Hematopoietic multipotent progenitor cell treated with erythropoietin and hydrocortisone succinate and interleukin-3 and kit ligand, for 17 days (in vitro differentiated cells): ENCODE data around the gene OSBPL5.

Experiments
- DNase-seq: peaks from one replicate; pipeline ENCODE4 v3.0.0-alpha.2; 2015; ENCODE audit warnings: low spot score

OSBPL5 gene

GRCh38 chr11:3162410-3163240, 2.5 kb downstream of the OSBPL5 start:
- DNase-seq: no peak

DNA sequence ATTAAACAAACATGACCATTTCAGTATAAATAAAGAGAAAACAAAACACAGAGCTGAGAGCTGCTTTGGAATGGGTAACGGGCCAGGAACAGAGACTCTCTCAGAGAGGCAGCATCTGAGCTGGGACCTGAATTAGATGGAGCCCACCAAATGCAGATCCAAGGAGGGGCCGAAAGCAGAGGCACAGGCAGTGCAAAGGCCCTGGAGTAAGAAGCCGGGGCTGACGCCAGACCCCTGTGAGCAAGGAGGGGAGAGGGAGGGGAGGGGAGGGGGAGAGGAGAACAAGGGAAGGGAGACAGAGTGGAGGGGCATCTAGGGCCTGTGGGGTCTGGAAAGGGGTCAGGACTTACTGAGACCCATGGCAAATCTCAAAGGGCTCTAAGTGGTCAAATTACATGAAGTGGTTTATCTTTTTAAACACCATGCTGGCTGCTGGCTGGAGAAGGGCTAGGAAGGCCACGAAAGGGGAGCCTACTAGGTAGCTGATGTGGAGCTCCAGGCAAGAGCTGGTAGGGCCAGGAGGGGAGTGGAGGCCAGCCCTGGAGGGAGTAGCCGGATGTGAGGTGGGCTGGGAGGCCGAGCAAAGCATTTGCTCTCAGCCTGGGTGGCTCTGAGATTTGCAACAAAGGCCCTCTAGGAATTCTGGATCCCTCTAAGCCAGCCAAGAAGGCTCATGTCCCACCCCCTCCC, 3.2 kb downstream of the OSBPL5 start:
- DNase-seq: no peak

DNA sequence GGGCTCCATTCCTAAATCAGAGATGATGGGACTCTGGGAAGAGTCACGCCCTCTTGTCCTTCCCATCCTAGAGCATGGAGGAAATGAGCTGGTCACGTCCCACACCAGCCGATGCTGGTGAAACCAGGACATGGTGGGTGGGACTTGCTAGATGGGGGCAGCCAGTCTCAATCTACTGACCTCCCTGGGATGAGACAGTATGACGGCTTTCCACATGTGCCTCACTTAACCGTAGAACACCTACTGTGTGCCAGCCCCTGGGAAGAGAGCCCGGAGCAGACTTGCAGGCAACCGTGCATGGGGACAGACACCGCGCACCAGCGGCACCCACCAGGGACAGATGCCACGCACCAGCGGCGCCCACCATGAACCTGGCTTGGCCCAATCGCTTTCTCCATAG, 3.8 kb downstream of the OSBPL5 start:
- DNase-seq: no peak

- no peak for DNase-seq
Measured at GRCh38 chr11:3160252-3161031, 4.7 kb downstream of the OSBPL5 start.

GRCh38 chr11:3159296-3160190, 5.6 kb downstream of the OSBPL5 start:
- DNase-seq: no peak

- DNase-seq: no peak
Measured at GRCh38 chr11:3158821-3159220, 6.3 kb downstream of the OSBPL5 start.

DNA sequence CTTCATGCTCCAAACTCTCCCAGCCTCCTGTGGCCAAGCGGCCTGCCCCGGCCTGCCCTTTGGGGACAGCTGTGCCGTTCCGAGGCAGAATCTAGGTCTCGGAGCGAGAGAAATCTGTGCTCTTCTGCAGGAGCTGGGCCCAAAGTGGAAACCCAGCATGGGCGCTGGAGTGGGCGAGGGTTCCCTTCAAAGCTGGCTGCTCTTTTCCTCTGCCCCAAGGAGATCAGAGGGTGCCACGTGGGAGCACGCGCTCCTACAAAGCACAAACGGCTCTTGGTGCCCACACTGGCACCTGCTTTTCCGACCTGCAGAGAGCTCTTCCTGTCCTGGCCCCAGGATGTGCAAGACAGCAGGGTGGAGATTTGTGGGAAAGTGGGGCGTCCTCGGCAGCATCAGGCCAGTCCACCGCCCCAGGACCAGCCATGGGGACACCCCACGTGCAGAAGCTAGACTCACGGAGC, 6.9 kb downstream of the OSBPL5 start:
- no peak for DNase-seq

DNA sequence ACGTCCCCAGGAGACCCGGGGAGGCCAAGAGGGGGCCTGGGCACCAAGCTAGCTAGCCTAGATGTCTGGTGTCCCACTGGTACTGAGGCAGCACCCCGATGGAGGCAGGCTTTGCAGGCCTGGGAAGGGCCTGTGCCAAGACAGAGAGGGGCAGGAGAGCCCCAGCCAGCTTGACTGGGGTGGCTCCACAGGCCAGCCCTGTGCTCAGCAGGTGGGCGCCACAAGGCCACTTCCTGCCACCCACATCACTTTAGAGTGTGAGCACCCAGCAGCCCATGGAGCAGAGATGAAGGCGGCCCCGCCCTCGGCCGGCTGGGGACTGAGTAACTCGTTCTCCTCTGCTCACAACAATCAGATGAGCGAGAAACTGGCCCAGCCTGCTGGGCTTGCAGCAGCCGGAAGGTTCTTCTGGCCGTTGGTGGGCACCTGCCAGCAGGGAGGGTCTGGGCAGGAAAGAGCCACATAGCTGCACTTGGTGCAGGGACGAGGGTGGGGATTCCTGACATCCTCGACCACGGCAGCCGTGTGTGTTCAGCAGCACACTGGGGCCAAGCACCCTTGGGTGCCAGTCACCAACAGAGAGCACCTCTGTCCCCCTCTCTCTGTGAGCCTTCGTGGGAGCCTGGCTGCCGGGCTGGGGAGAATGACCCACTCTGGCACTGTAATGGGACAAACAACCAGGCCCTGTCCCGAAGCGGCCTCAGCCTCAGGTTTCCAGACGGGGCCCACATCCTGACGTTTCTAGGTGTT, 7.6 kb downstream of the OSBPL5 start:
- no peak for DNase-seq

GRCh38 chr11:3156661-3157311, 8.3 kb downstream of the OSBPL5 start:
- DNase-seq: no peak

DNA sequence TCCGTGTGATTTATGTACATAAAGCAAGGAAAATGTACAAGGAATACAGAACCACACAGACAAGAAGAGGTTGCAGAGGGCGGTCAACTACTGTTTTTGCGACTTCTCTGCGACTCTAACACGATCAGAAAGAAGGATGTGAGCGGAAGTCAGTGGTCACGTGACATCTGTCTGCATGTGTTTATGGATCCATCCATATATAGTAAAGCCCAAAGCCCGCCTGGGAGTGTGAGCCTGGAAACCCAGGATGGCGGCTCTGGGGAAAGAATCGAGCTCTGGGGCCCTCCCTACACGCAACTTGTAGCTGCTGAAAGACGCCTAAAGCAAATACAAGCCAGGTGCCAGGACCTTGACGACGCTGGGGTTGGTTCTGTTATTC, 8.8 kb downstream of the OSBPL5 start:
- no peak for DNase-seq

GRCh38 chr11:3155691-3156258, 9.3 kb downstream of the OSBPL5 start:
- DNase-seq: no peak

- no peak for DNase-seq
Measured at GRCh38 chr11:3155216-3155615, 9.9 kb downstream of the OSBPL5 start.

DNA sequence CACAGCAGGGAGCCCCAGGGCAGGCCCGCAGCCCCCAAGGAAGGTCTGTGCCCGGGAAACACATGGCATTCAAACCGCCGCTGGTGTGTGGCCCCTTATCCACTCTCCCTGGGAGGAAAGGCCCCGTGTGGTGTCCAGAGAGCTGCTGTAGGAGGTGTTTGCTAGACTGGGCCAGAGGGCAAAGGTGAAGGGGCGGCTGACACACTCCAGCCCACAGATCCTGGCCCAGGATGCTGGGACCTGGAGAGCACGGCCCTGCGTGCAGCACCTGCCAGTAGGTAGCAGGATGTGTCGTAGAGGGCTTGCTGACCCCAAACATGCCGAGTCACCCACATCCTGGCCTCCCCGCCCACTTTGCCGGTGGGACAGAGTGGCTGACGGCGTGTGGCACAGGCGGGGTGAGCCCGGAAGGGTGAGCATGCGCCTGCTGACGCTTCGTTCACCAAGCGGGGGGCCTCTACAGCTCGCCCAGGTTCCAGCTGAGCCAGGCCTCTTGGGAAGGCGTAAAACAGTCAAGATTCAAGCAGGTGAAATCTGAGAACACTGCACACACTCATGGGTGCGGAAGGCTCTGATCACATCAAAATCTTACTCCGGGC, 11.0 kb downstream of the OSBPL5 start:
- no peak for DNase-seq

- no peak for DNase-seq
Measured at GRCh38 chr11:3153291-3153861, 11.7 kb downstream of the OSBPL5 start.

- no peak for DNase-seq
Measured at GRCh38 chr11:3152471-3153110, 12.5 kb downstream of the OSBPL5 start.

DNA sequence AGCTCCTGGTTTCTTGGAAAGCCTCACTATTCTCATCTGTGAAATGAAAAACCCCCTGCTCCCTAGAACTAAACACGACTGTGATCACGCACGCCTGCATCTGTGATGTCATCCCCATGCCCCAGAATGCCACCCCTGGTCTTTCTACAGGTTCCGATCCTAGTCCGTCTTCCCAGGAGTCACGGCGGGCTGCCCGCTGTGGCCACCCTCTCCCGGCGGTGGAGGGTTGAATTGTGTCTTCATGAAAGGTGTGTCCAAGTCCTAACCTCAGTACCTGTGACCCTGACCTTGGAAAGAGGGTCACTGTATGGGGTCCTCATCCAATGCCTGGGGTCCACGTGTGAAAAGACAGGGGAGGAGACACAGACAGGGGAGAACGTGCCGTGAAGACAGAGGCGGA, 14.4 kb downstream of the OSBPL5 start:
- DNase-seq: no peak

DNA sequence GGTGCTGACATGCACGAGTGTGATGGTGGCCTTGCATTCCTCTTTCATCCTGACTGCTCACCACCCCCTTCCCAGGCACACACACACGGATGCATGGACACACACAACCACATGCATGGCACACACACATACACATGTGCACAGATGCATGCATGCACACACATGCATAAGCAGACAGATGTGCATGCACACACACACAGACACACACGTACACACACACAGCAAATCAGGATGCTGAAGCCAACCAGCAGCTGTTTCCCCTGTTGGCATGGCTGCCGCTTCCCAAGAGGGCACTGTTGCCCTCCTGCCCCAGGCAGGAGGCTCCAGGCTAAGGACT, 15.3 kb downstream of the OSBPL5 start:
- no peak for DNase-seq

DNA sequence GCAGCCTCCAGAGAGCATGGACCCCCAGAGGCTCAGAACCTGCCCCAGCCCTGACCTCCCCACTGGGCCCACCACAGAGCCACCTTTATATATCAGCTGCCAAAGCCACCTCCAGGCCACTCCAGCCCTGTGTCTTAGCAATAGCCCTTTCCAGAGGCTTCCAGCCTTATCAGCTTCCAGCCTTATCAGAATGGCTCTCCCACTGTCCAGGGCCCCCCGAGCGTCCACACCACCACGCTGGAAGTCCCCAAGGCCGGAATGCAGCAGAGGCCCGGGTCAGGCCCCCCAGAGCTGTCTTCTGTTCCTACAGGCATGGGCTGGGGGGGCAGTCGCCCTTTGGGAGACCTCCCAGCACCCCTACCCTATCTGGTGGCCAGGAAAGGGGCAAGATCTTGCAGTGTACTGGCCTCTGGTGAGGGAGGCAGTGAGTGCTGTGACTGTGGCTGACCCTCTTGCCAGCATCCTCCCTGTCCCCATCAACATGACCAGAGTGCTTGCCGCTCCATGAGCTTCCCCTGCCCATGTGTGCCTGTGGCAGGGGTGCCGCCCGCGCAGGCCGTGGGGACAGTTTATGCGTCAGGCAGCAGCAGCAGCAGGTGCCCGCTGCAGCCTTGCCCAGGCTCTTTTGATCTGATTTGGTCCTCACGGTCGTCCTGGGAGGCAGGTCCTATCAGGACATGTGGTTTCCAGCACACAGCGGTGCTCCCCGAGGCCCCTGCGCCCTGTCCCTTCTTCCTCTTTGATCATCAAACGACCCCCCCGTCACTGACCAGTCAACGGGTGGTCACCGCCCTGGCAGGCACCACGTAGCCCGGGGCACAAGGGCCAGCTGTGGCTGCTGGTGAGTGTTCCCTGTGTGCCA, 15.9 kb downstream of the OSBPL5 start:
- no peak for DNase-seq
